ENCODE results near the gene UBE2G1.

DNA sequence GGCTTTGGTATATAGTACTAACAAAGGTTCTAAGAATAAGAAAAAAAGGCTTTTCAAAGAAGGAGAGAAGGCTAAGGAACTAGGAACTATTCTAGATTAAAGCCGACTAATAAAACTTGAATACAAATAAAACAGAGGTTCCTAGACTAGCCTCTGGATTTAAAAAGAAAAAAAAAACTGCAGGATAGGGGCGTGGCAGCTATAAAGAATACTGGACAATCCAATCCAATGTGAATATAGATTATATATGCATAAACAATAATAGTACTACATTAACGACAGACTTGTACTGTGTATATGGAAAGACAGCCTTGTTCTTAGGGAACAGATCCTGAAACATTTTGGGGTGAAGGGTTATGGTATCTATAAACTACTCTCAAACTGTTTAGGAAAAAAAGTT, 78.8 kb downstream of the UBE2G1 start:
- TF ChIP-seq CTCF (conservative IDR thresholded peaks at IDR 0.05) (no peak), ZFX (IDR thresholded peaks at IDR 0.05) (no peak)

Data from C4-2B (cell line).